ENCODE results near the gene MICAL1.

DNA sequence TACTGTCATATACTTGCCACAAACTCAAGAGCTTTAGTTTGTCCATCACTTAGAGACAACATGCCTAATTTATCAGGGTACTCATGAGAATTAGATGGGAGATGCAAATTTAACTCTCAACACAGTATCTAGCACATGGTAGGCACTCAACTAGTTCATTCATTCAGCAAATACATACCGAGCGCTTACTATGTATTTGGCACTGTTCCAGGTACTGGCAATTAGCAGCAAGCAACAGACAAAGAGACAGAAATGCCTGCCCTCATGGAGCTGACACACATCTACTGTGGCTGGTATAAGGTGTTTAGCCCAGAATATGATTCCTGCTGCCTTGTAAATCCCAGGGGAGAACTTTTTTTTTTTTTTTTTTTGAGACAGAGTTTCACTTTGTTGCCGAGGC is 4.8 kb downstream of the MICAL1 start:
- TF ChIP-seq, protein P1, sequence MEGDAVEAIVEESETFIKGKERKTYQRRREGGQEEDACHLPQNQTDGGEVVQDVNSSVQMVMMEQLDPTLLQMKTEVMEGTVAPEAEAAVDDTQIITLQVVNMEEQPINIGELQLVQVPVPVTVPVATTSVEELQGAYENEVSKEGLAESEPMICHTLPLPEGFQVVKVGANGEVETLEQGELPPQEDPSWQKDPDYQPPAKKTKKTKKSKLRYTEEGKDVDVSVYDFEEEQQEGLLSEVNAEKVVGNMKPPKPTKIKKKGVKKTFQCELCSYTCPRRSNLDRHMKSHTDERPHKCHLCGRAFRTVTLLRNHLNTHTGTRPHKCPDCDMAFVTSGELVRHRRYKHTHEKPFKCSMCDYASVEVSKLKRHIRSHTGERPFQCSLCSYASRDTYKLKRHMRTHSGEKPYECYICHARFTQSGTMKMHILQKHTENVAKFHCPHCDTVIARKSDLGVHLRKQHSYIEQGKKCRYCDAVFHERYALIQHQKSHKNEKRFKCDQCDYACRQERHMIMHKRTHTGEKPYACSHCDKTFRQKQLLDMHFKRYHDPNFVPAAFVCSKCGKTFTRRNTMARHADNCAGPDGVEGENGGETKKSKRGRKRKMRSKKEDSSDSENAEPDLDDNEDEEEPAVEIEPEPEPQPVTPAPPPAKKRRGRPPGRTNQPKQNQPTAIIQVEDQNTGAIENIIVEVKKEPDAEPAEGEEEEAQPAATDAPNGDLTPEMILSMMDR (conservative IDR thresholded peaks at IDR 0.05; ENCODE audit: low read length), result no peak
- TF ChIP-seq EZH2phosphoT487 (IDR thresholded peaks at IDR 0.05; ENCODE audit: borderline replicate concordance), result no peak

All from Loucy (cell line).